Thymus (tissue), 11 donors: ENCODE measurements around the gene VGLL2. TPM values are rescaled to one million over a fixed set of nuclear protein-coding genes. Genes with fewer than 3 reads are reported as not detected.

Source experiments
- DNase-seq, 9 donors: peaks; one replicate each; pipeline ENCODE4 v3.0.0-alpha.2; 2013; ENCODE audit warnings: low spot score in 9 of 9, low read depth in 6 of 9, missing footprints in 1 of 9
- H3K27ac ChIP-seq, 2 donors: one replicate each; pipeline ENCODE4 v1.5.1; 2013; ENCODE audit warnings: control low read depth in 1 of 2, low read depth in 1 of 2, low read length in 1 of 2, mild to moderate bottlenecking in 1 of 2, moderate library complexity in 1 of 2
- H3K27me3 ChIP-seq, 2 donors: one replicate each; pipeline ENCODE4 v1.5.1; 2013; ENCODE audit warnings: low read length in 1 of 2; ENCODE audit not compliant: control insufficient read depth in 2 of 2, insufficient read depth in 1 of 2
- H3K36me3 ChIP-seq, 2 donors: one replicate each; pipeline ENCODE4 v1.5.1; 2013; ENCODE audit warnings: low read length in 1 of 2, mild to moderate bottlenecking in 1 of 2, moderate library complexity in 1 of 2; ENCODE audit not compliant: control insufficient read depth in 2 of 2, insufficient read depth in 2 of 2
- H3K4me1 ChIP-seq, 2 donors: one replicate each; pipeline ENCODE4 v1.5.1; 2013; ENCODE audit warnings: low read length in 2 of 2; ENCODE audit not compliant: control insufficient read depth in 2 of 2, insufficient read depth in 2 of 2
- H3K4me3 ChIP-seq, 2 donors: one replicate each; pipeline ENCODE4 v1.5.1; 2013; ENCODE audit warnings: low read length in 2 of 2, control low read depth in 1 of 2, mild to moderate bottlenecking in 1 of 2
- H3K9me3 ChIP-seq, 2 donors: one replicate each; pipeline ENCODE4 v1.5.1; 2013; ENCODE audit warnings: low read length in 1 of 2, mild to moderate bottlenecking in 1 of 2; ENCODE audit not compliant: control insufficient read depth in 2 of 2, insufficient read depth in 1 of 2
- WGBS: extraction: QIAGEN DNeasy Blood & Tissue Kit; methylation state at CpG from one replicate; pipeline ENCODE4 v1.1.7; 2013; 5-methylcytosine and 5-hydroxymethylcytosine counted together
- polyA plus RNA-seq: library from polyadenylated mRNA; stranded (reverse); fragments of 200-250 nt; gene quantifications from one replicate; pipeline ENCODE4 v1.2.3, GENCODE V29; 2013
- total RNA-seq: library from RNA; stranded (reverse); fragments of 120-200 nt; gene quantifications from one replicate; pipeline ENCODE4 v1.2.4, GENCODE V29; 2013
- donor health status: healthy.

The VGLL2 gene
- total and polyA plus RNA-seq, 2 donors = 0.07 TPM; not detected in 1

GRCh38 chr6:117267054-117267347, 1.6 kb downstream of the VGLL2 start:
- WGBS = 16% methylated on average over 5 of the region's 5 CpGs
- peaks cover 0 to 11% of the 10 kb centered on the region in 2 donors for H3K4me1 ChIP-seq

GRCh38 chr6:117267766-117268534, 2.6 kb downstream of the VGLL2 start:
- Histone ChIP-seq H3K27me3 (peaks cover 74 to 97% of the 10 kb centered on the region in 2 donors), H3K27ac (no peak overlapping the region), H3K4me1 (peaks cover 0 to 11% of the 10 kb centered on the region in 2 donors), H3K4me3 (no peak overlapping the region), H3K36me3 (no peaks in the 10 kb centered on the region), H3K9me3 (peaks cover 2 to 14% of the 10 kb centered on the region in 2 donors)
- 9% methylated on average over 11 of the region's 11 CpGs for WGBS
- DNase-seq = no peak

More at GRCh38 chr6:117267054-117267347, 1.6 kb downstream of the VGLL2 start:
- Histone ChIP-seq H3K9me3 (peaks cover 2 to 14% of the 10 kb centered on the region in 2 donors), H3K27ac (no peak overlapping the region), H3K36me3 (no peaks in the 10 kb centered on the region), H3K4me3 (no peak overlapping the region), H3K27me3 (peaks cover 78 to 98% of the 10 kb centered on the region in 2 donors)
- no peak for DNase-seq

GRCh38 chr6:117268924-117269323, 3.6 kb downstream of the VGLL2 start:
- Histone ChIP-seq H3K9me3 (peaks cover 0 to 7% of the 10 kb centered on the region in 2 donors), H3K27ac (no peak overlapping the region), H3K36me3 (no peaks in the 10 kb centered on the region), H3K4me3 (no peak overlapping the region), H3K4me1 (peaks cover 0 to 11% of the 10 kb centered on the region in 2 donors), H3K27me3 (peaks cover 68 to 92% of the 10 kb centered on the region in 2 donors)
- WGBS = 16% methylated on average over 1 of the region's 1 CpG
- no peak for DNase-seq

GRCh38 chr6:117269638-117270054, 4.3 kb downstream of the VGLL2 start:
- H3K4me1 ChIP-seq = peaks cover 0 to 10% of the 10 kb centered on the region in 2 donors
- H3K27ac ChIP-seq = no peak overlapping the region
- no peak overlapping the region for H3K4me3 ChIP-seq
- DNase-seq = no peak
- peaks cover 61 to 87% of the 10 kb centered on the region in 2 donors for H3K27me3 ChIP-seq
- H3K9me3 ChIP-seq = peaks cover 0 to 4% of the 10 kb centered on the region in 2 donors
- WGBS = 7% methylated on average over 8 of the region's 8 CpGs
- H3K36me3 ChIP-seq = no peaks in the 10 kb centered on the region

DNA sequence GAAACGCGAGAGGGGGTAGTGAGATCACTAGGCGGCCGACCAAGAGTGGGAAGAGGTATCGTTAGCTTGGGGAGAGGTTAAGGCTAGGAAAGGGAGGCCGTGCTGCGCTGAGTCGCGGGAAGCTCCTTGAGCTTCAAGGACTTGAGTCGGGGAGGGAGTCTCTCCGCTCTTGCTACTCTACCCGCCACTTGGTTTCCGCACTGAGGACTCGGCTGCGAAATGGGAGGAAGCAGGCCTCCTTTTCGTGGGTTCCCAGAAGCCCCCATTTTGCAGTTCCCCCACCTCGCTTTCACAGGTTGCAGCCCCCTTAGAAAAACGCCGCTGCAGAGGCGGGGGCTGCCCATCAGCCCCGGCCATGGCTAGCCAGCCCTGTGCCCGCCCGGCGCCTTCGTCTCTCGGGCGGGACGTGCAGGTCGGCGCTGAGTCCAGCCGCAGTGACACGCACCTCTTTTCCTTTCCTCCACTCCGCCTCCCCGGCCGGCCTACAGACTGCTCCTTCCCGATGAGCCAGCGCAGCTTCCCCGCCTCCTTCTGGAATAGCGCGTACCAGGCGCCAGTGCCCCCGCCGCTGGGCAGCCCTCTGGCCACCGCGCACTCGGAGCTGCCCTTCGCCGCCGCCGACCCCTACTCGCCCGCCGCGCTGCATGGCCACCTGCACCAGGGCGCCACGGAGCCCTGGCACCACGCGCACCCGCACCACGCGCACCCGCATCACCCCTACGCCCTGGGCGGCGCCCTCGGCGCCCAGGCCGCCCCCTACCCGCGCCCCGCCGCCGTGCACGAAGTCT, 4.9 kb downstream of the VGLL2 start:
- DNase-seq = no peak
- 4% methylated on average over 74 of the region's 74 CpGs for whole genome bisulfite sequencing

GRCh38 chr6:117270843-117271507, 5.6 kb downstream of the VGLL2 start:
- Histone ChIP-seq H3K4me3 (no peak overlapping the region), H3K4me1 (peaks cover 0 to under 1% of the 10 kb centered on the region in 2 donors), H3K27ac (no peak overlapping the region), H3K36me3 (no peaks in the 10 kb centered on the region), H3K27me3 (peaks cover 51 to 77% of the 10 kb centered on the region in 2 donors), H3K9me3 (peaks cover 0 to 4% of the 10 kb centered on the region in 2 donors)
- 5% methylated on average over 48 of the region's 48 CpGs for WGBS
- DNase-seq = no peak

More for the DNA sequence above, 4.9 kb downstream of the VGLL2 start:
- Histone ChIP-seq H3K4me3 (no peak overlapping the region), H3K27me3 (peaks cover 57 to 83% of the 10 kb centered on the region in 2 donors), H3K27ac (no peak overlapping the region), H3K9me3 (peaks cover 0 to 4% of the 10 kb centered on the region in 2 donors), H3K36me3 (no peaks in the 10 kb centered on the region), H3K4me1 (peaks cover 0 to 6% of the 10 kb centered on the region in 2 donors)

DNA sequence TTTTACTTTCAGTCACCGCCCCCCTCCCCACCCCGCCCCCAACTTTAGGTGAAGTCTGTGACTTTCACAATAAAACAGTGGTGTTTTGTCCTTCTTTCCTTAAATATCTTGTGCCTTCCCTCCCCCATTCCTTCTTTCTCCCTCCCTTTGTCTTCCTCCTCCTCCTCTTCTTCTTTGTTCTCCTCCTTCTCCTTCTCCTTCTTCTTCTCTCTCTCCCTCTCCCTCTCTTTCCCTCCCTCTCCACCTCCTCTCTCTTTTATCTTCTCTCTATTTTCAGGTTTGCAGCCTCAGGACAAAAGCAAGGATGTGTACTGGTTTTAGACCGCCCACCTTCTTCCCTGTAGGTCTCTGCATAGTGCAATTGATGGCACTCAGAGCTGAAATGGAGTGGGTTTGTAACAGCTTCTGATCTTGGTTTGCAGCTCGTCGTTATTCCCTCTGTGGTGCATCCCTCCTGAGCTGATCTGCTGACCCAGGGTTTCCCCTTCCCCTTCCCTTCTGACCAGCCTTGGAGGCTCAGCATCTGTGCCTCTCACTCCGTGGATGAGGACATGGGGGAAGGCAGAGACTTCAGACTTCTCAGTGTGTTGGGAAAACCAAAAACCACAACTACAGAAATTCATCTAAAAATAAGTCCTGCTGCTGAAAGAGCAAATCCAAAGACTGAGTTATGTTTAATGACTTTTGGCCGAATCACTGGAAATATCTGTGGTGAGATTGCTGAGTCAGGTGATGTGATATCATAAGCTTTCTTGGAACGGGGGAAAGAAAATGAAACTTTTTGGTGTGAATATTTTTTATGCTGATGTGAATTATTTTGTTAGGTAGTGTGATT, 6.9 kb downstream of the VGLL2 start:
- Histone ChIP-seq H3K9me3 (peaks cover 0 to 4% of the 10 kb centered on the region in 2 donors), H3K36me3 (no peaks in the 10 kb centered on the region), H3K4me3 (no peak overlapping the region), H3K4me1 (no peaks in the 10 kb centered on the region), H3K27ac (no peak overlapping the region), H3K27me3 (peaks cover 39 to 66% of the 10 kb centered on the region in 2 donors)
- 15% methylated on average over 8 of the region's 8 CpGs for WGBS
- no peak for DNase-seq

DNA sequence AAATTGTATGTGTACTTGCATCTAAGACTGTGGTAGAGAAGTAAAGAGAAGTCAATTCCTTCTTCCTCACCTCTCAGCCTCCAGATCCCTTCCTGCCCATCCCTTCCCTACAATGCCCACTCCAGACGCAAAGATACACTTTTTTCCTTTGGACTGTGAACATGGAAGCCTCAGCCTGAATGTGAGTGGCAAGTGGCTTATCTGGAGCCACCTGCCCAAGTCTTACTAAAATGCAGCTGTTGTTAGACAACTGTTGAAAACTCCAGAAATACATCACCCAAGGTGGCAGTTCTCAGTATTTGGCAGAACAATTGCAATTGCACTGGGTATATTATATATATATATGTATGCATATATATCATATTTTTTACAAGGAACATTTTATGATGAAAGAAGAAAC, 7.5 kb downstream of the VGLL2 start:
- H3K4me1 ChIP-seq = no peaks in the 10 kb centered on the region
- WGBS = 57% methylated on average over 1 of the region's 1 CpG
- no peaks in the 10 kb centered on the region for H3K36me3 ChIP-seq
- H3K27ac ChIP-seq = no peak overlapping the region
- peaks cover 33 to 60% of the 10 kb centered on the region in 2 donors for H3K27me3 ChIP-seq
- DNase-seq = no peak
- H3K4me3 ChIP-seq = no peak overlapping the region
- H3K9me3 ChIP-seq = peaks cover 0 to 4% of the 10 kb centered on the region in 2 donors
